ENCODE measurements around the gene ZDHHC8. TPM values are rescaled to one million over a fixed set of nuclear protein-coding genes. Genes with fewer than 3 reads are reported as not detected.

ZDHHC8 gene
- total and polyA plus RNA-seq, 9 donors = 13.7 to 52.8 (median 41.5) TPM

GRCh38 chr22:20196094-20196842 lies 64.7 kb downstream of the ZDHHC8 start:
- Histone ChIP-seq H3K4me1 (ENCODE audit: control insufficient read depth, insufficient read depth, low read length) (peaks cover 9% of the 10 kb centered on the region), H3K27ac (ENCODE audit: low read length) (no peak overlapping the region), H3K9me3 (replicated peaks; ENCODE audit: control insufficient read depth, low read depth, low read length) (no peaks in the 10 kb centered on the region), H3K36me3 (ENCODE audit: control insufficient read depth, insufficient read depth, low read length) (no peaks in the 10 kb centered on the region), H3K27me3 (ENCODE audit: control insufficient read depth, insufficient read depth, low read length) (peaks cover 5% of the 10 kb centered on the region), H3K4me3 (ENCODE audit: low read length) (no peak overlapping the region)
- WGBS (ENCODE audit: insufficient coverage) = 51% methylated on average over 17 of the region's 19 CpGs
- no peak for DNase-seq

Other genes starting within 250 kb of the ZDHHC8 start
- 61.9 TPM for gene COMT, start 190.0 kb upstream of the ZDHHC8 start, total RNA-seq
- 100 to 1,000 TPM in 1 of 8 donors, 10 to 100 TPM in 7; 77.1 to 104 (median 81.6) TPM for gene COMT, start 190.0 kb upstream of the ZDHHC8 start, polyA plus RNA-seq (ENCODE audit: insufficient read depth in 1 of 8, insufficient read length in 8 of 8, low replicate concordance in 1 of 8)
- gene TXNRD2, start 190.0 kb upstream of the ZDHHC8 start, total RNA-seq = 17.0 TPM
- 10 to 100 TPM; 14.1 to 21.5 (median 17.9) TPM for gene TXNRD2, start 190.0 kb upstream of the ZDHHC8 start, polyA plus RNA-seq (ENCODE audit: insufficient read depth in 1 of 8, insufficient read length in 8 of 8, low replicate concordance in 1 of 8)
- gene ARVCF, start 115.0 kb upstream of the ZDHHC8 start, total RNA-seq = 62.5 TPM
- gene ARVCF, start 115.0 kb upstream of the ZDHHC8 start, polyA plus RNA-seq (ENCODE audit: insufficient read depth in 1 of 8, insufficient read length in 8 of 8, low replicate concordance in 1 of 8) = 100 to 1,000 TPM in 2 of 8 donors, 10 to 100 TPM in 6; 55.5 to 117 (median 88.9) TPM
- 10.9 TPM for gene TANGO2, start 110.7 kb upstream of the ZDHHC8 start, total RNA-seq
- 10 to 100 TPM in 3 of 8 donors, 1 to 10 TPM in 5; 7.7 to 11.6 (median 9.0) TPM for gene TANGO2, start 110.7 kb upstream of the ZDHHC8 start, polyA plus RNA-seq (ENCODE audit: insufficient read depth in 1 of 8, insufficient read length in 8 of 8, low replicate concordance in 1 of 8)
- gene DGCR8, start 51.6 kb upstream of the ZDHHC8 start, total RNA-seq = 27.1 TPM
- 10 to 100 TPM; 31.7 to 48.7 (median 39.6) TPM for gene DGCR8, start 51.6 kb upstream of the ZDHHC8 start, polyA plus RNA-seq (ENCODE audit: insufficient read depth in 1 of 8, insufficient read length in 8 of 8, low replicate concordance in 1 of 8)
- gene RANBP1, start 15.7 kb upstream of the ZDHHC8 start, total RNA-seq = 129 TPM
- gene RANBP1, start 15.7 kb upstream of the ZDHHC8 start, polyA plus RNA-seq (ENCODE audit: insufficient read depth in 1 of 8, insufficient read length in 8 of 8, low replicate concordance in 1 of 8) = 100 to 1,000 TPM; 106 to 127 (median 115) TPM
- gene TRMT2A, start 14.6 kb upstream of the ZDHHC8 start, total RNA-seq = 44.2 TPM
- gene TRMT2A, start 14.6 kb upstream of the ZDHHC8 start, polyA plus RNA-seq (ENCODE audit: insufficient read depth in 1 of 8, insufficient read length in 8 of 8, low replicate concordance in 1 of 8) = 10 to 100 TPM; 32.2 to 54.6 (median 47.1) TPM
- gene CCDC188, start 19.3 kb downstream of the ZDHHC8 start, total RNA-seq = 0.93 TPM
- 1 to 10 TPM in 6 of 8 donors, under 1 TPM in 2; 0.84 to 2.8 (median 1.7) TPM for gene CCDC188, start 19.3 kb downstream of the ZDHHC8 start, polyA plus RNA-seq (ENCODE audit: insufficient read depth in 1 of 8, insufficient read length in 8 of 8, low replicate concordance in 1 of 8)
- gene RTN4R, start 136.5 kb downstream of the ZDHHC8 start, total RNA-seq = 7.3 TPM
- gene RTN4R, start 136.5 kb downstream of the ZDHHC8 start, polyA plus RNA-seq (ENCODE audit: insufficient read depth in 1 of 8, insufficient read length in 8 of 8, low replicate concordance in 1 of 8) = 10 to 100 TPM in 7 of 8 donors, 1 to 10 TPM in 1; 9.2 to 19.0 (median 13.9) TPM
- 72.1 TPM for gene DGCR6L, start 188.3 kb downstream of the ZDHHC8 start, total RNA-seq
- 100 to 1,000 TPM in 2 of 8 donors, 10 to 100 TPM in 6; 60.9 to 152 (median 81.1) TPM for gene DGCR6L, start 188.3 kb downstream of the ZDHHC8 start, polyA plus RNA-seq (ENCODE audit: insufficient read depth in 1 of 8, insufficient read length in 8 of 8, low replicate concordance in 1 of 8)